Measurements from ENCODE around the gene IFI16. TPM values are rescaled to one million over a fixed set of nuclear protein-coding genes. Genes with fewer than 3 reads are reported as not detected.

The IFI16 gene
- total and polyA plus RNA-seq, 8 donors = 3.1 to 29.0 (median 12.3) TPM

DNA sequence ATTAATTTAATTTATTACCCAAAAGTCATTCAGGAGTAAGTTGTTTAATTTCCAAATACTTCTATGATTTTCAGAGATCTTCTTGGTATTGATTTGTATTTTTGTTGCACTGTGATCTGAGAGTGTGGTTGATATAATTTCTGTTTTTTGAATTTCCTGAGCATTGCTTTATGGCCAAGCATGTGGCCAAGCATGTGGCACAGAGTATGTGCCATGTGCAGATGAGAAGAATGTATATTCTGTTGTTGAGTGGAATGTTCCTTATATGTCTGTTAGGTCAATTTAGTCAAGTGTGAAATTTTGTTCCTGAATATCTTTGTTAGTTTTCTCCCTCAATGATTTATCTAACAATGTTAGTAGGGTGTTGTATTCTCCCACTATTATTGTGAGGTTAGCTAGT, 25.3 kb upstream of the IFI16 start:
- DNase-seq (no peak), FAIRE-seq (no peak), ATAC-seq (no peak)
- intact Hi-C loops (cut with DNase I) = no loop called here
- TF ChIP-seq, protein P1, sequence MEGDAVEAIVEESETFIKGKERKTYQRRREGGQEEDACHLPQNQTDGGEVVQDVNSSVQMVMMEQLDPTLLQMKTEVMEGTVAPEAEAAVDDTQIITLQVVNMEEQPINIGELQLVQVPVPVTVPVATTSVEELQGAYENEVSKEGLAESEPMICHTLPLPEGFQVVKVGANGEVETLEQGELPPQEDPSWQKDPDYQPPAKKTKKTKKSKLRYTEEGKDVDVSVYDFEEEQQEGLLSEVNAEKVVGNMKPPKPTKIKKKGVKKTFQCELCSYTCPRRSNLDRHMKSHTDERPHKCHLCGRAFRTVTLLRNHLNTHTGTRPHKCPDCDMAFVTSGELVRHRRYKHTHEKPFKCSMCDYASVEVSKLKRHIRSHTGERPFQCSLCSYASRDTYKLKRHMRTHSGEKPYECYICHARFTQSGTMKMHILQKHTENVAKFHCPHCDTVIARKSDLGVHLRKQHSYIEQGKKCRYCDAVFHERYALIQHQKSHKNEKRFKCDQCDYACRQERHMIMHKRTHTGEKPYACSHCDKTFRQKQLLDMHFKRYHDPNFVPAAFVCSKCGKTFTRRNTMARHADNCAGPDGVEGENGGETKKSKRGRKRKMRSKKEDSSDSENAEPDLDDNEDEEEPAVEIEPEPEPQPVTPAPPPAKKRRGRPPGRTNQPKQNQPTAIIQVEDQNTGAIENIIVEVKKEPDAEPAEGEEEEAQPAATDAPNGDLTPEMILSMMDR (IDR thresholded peaks at IDR 0.05) = no peak
- Histone ChIP-seq H3K27ac (no peak overlapping the region), H3K4me1 (no peaks in the 10 kb centered on the region), H3K4me3 (no peak overlapping the region), H3K36me3 (no peaks in the 10 kb centered on the region), H3K27me3 (no peaks in the 10 kb centered on the region), H3K9me3 (no peaks in the 10 kb centered on the region)

DNA sequence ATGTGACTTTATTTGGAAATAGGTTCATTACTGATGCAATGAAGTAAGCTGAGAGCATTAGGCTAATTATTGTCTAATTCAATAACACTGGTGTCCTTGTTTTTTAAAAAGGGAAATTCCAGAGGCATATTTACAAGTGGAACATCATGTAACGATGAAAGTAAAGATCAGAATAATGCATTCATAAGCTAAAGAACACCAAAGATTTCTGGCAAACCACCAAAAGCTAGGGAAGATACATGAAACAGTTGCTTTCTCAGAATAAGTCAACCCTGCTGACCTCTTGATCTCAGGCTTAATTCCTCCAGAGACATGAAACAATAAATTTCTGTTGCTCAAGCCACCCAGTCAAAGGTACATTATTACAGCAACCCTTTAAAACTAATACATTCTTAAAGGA, 20.3 kb upstream of the IFI16 start:
- FAIRE-seq (no peak), ATAC-seq (no peak), DNase-seq (no peak)
- 18 to 29% methylated on average over 1 of the region's 1 CpG for WGBS, 2 donors
- no peaks in the 10 kb centered on the region for H3K36me3 ChIP-seq
- intact Hi-C loops (cut with DNase I) = no loop called here
- no peak overlapping the region for H3K4me3 ChIP-seq
- no peak overlapping the region for H3K27ac ChIP-seq
- no peaks in the 10 kb centered on the region for H3K4me1 ChIP-seq
- H3K9me3 ChIP-seq = no peaks in the 10 kb centered on the region
- no peaks in the 10 kb centered on the region for H3K27me3 ChIP-seq
- TF ChIP-seq, protein P1 (IDR thresholded peaks at IDR 0.05) = no peak

- no peaks in the 10 kb centered on the region for H3K9me3 ChIP-seq
- H3K27ac ChIP-seq = no peak overlapping the region
- H3K36me3 ChIP-seq = no peaks in the 10 kb centered on the region
- TF ChIP-seq, protein P1 (IDR thresholded peaks at IDR 0.05) = no peak
- 66 to 73% methylated on average over 4 of the region's 4 CpGs for WGBS, 2 donors
- intact Hi-C loops (cut with DNase I) = loop anchor here in 1 of 3 donors (10.0 kb wide), 1 partner anchor 788 kb away; no protein-coding TSS in a partner anchor
- no peak overlapping the region for H3K4me3 ChIP-seq
- DNase-seq (no peak), ATAC-seq (no peak), FAIRE-seq (no peak)
- H3K4me1 ChIP-seq = no peaks in the 10 kb centered on the region
- no peaks in the 10 kb centered on the region for H3K27me3 ChIP-seq
Measured at GRCh38 chr1:158992787-158993312, 16.9 kb upstream of the IFI16 start.

- no peak for FAIRE-seq
- H3K9me3 ChIP-seq = no peaks in the 10 kb centered on the region
- 55 to 58% methylated on average over 5 of the region's 5 CpGs for WGBS, 2 donors
- H3K4me1 ChIP-seq = peaks cover 0 to 5% (median 0%) of the 10 kb centered on the region in 3 donors
- H3K36me3 ChIP-seq = no peaks in the 10 kb centered on the region
- TF ChIP-seq, protein P1 (IDR thresholded peaks at IDR 0.05) = no peak
- H3K27me3 ChIP-seq = peaks cover 0 to 7% (median 0%) of the 10 kb centered on the region in 4 donors
- H3K4me3 ChIP-seq = no peak overlapping the region
- intact Hi-C loops (cut with DNase I) = loop anchor here in 1 of 3 donors (10.0 kb wide), 1 partner anchor 792 kb away; no protein-coding TSS in a partner anchor
- no peak for DNase-seq
- no peak overlapping the region for H3K27ac ChIP-seq
- ATAC-seq = no peak
Measured at GRCh38 chr1:158996998-158997397, 12.7 kb upstream of the IFI16 start.

DNA sequence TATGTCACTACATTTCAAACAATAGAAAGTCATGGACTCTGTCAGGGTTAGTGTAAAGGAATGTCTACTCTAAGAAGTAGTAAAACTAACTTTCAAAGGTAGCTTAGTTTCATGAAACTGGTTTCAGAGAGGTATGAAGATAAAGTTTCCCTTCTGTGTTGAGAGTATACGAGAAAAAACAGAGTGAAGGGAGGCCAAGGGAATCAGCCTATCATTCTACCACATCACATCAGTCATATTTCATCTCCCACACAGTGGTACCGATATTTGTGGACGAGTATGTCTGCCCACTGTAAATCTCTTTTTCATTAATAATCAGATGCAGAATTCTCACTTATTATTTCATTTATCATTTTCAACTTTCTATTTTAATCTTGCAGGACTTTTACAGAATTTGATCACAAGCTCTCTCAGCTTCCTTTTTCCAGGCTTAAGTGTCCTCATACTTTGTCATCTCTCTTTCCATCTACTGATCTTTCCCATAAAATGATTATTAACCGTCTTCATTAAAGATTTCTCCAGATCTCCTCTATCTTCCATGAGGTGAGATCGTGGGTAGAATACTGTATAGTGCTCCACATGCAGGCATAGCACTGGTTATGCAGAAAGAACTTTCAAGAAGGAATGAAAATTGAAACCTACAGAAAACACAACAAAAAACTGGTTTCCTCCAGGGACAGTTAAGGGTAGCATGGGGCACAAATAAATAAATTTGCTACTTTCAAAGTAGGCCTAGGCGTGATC, 11.5 kb upstream of the IFI16 start:
- H3K36me3 ChIP-seq = no peaks in the 10 kb centered on the region
- H3K9me3 ChIP-seq = no peaks in the 10 kb centered on the region
- TF ChIP-seq, protein P1 (IDR thresholded peaks at IDR 0.05) = no peak
- no peak overlapping the region for H3K27ac ChIP-seq
- peak; percentile 7 to 45 (median 28) for ATAC-seq
- no peak overlapping the region for H3K4me3 ChIP-seq
- intact Hi-C loops (cut with DNase I) = loop anchor here in 1 of 3 donors (10.0 kb wide), 1 partner anchor 793 kb away; no protein-coding TSS in a partner anchor
- H3K27me3 ChIP-seq = peaks cover 0 to 7% (median 0%) of the 10 kb centered on the region in 4 donors
- DNase-seq = no peak
- WGBS, 2 donors = 36 to 40% methylated on average over 6 of the region's 6 CpGs
- peaks cover 0 to 5% (median 0%) of the 10 kb centered on the region in 3 donors for H3K4me1 ChIP-seq
- FAIRE-seq = no peak
